ENCODE measurements around the gene WDR48.

DNA sequence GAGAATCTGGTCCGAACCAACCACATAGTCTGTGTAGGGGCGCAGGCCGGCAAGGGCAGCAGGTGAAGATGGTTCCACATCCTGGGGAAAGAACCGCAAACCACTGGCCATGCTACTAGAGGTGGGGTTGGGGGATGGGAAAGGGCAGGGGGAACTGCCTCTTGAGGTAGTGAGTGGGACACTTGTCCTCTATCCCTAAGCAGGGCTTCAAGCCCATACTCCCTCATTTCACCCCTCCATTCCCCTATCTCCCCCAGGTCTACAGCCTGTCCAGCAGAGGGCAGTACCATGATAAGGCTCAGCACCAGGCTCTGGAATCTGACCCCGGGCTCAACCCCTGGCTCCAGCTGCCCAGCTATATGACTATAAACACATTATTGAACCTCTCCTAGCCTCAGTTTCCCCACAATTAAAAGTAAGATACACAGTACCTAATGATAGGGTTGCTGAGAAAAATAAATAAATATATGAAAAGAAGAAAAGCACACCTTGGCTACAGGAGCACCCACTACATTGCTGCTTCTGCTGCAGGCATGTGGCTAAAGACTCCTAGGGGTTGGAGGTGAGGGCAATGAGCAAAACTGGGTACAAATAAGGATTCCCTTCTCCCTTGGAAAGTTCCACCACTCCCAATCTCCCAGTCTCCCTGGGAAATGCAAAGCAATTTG lies 49.3 kb downstream of the WDR48 start:
- no peak for TF ChIP-seq POLR2A (IDR thresholded peaks at IDR 0.05)
- TF ChIP-seq, protein P1, sequence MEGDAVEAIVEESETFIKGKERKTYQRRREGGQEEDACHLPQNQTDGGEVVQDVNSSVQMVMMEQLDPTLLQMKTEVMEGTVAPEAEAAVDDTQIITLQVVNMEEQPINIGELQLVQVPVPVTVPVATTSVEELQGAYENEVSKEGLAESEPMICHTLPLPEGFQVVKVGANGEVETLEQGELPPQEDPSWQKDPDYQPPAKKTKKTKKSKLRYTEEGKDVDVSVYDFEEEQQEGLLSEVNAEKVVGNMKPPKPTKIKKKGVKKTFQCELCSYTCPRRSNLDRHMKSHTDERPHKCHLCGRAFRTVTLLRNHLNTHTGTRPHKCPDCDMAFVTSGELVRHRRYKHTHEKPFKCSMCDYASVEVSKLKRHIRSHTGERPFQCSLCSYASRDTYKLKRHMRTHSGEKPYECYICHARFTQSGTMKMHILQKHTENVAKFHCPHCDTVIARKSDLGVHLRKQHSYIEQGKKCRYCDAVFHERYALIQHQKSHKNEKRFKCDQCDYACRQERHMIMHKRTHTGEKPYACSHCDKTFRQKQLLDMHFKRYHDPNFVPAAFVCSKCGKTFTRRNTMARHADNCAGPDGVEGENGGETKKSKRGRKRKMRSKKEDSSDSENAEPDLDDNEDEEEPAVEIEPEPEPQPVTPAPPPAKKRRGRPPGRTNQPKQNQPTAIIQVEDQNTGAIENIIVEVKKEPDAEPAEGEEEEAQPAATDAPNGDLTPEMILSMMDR (IDR thresholded peaks at IDR 0.05) = peak in 3 of 4 experiments; percentile 22 to 67 (median 29)
